Nephron (organoid): Measurements from ENCODE around the gene BAIAP3.

Experiments used
- H3K27ac Mint-ChIP-seq, 3 experiments: 2 replicates each; pipeline ENCODE4 v1.8.0; 2020; ENCODE audit warnings: mixed read lengths in 3 of 3, mild to moderate bottlenecking in 2 of 3, moderate library complexity in 1 of 3
- H3K27me3 Mint-ChIP-seq: 2 replicates; pipeline ENCODE4 v1.8.0; 2021; ENCODE audit warnings: low read depth, mild to moderate bottlenecking, moderate library complexity, mixed read lengths
- H3K36me3 Mint-ChIP-seq: 2 replicates; pipeline ENCODE4 v1.8.0; 2020; ENCODE audit warnings: low read depth, mixed read lengths
- H3K4me1 Mint-ChIP-seq: 2 replicates; pipeline ENCODE4 v1.8.0; 2020; ENCODE audit warnings: mixed read lengths
- H3K4me3 Mint-ChIP-seq, 3 experiments: 2 replicates each; pipeline ENCODE4 v1.8.0; 2020; ENCODE audit warnings: mild to moderate bottlenecking in 3 of 3, mixed read lengths in 3 of 3, moderate library complexity in 2 of 3
- H3K9me3 Mint-ChIP-seq: 2 replicates; pipeline ENCODE4 v1.8.0; 2020; ENCODE audit warnings: mixed read lengths
- CTCF ChIP-seq, 3 experiments: fragments of 200-600 bp; sonication (generic); IDR thresholded peaks; one replicate each; pipeline ENCODE4 v1.5.0; 2021; ENCODE audit warnings: antibody characterized with exemption in 3 of 3; ENCODE audit not compliant: unreplicated experiment in 3 of 3

The BAIAP3 gene

GRCh38 chr16:1299868-1300203 lies 33.6 kb upstream of the BAIAP3 start:
- Mint-ChIP-seq H3K9me3 (no peaks in the 10 kb centered on the region), H3K27ac (peak overlapping the region in 2 of 3 experiments; percentile 75 to 81), H3K4me1 (peaks cover 13% of the 10 kb centered on the region), H3K36me3 (no peaks in the 10 kb centered on the region), H3K4me3 (peak overlapping the region in 2 of 3 experiments; percentile 27 to 36), H3K27me3 (peaks cover 58% of the 10 kb centered on the region)
- no peak for TF ChIP-seq CTCF (IDR thresholded peaks at IDR 0.05; ENCODE audit: unreplicated experiment in 3 of 3)

- Mint-ChIP-seq H3K27me3 (peaks cover 51% of the 10 kb centered on the region), H3K4me1 (peaks cover 13% of the 10 kb centered on the region), H3K4me3 (no peak overlapping the region), H3K27ac (no peak overlapping the region), H3K36me3 (no peaks in the 10 kb centered on the region), H3K9me3 (no peaks in the 10 kb centered on the region)
- peak; percentile 81 to 92 (median 86) for TF ChIP-seq CTCF (IDR thresholded peaks at IDR 0.05; ENCODE audit: unreplicated experiment in 3 of 3)
Measured at GRCh38 chr16:1300664-1301476, 32.6 kb upstream of the BAIAP3 start.

GRCh38 chr16:1301562-1301961 lies 31.9 kb upstream of the BAIAP3 start:
- Mint-ChIP-seq H3K27me3 (peaks cover 50% of the 10 kb centered on the region), H3K36me3 (no peaks in the 10 kb centered on the region), H3K9me3 (no peaks in the 10 kb centered on the region), H3K4me3 (peak overlapping the region in 2 of 3 experiments; percentile 17 to 40), H3K4me1 (peaks cover 13% of the 10 kb centered on the region), H3K27ac (no peak overlapping the region)
- TF ChIP-seq CTCF (IDR thresholded peaks at IDR 0.05; ENCODE audit: unreplicated experiment in 3 of 3), result no peak

GRCh38 chr16:1305823-1306222 lies 27.6 kb upstream of the BAIAP3 start:
- H3K9me3 Mint-ChIP-seq, result no peaks in the 10 kb centered on the region
- H3K4me1 Mint-ChIP-seq, result peaks cover 9% of the 10 kb centered on the region
- no peak for TF ChIP-seq CTCF (IDR thresholded peaks at IDR 0.05; ENCODE audit: unreplicated experiment in 3 of 3)
- H3K4me3 Mint-ChIP-seq, result no peak overlapping the region
- H3K27ac Mint-ChIP-seq, result no peak overlapping the region
- H3K36me3 Mint-ChIP-seq, result no peaks in the 10 kb centered on the region
- peaks cover 18% of the 10 kb centered on the region for H3K27me3 Mint-ChIP-seq

- Mint-ChIP-seq H3K9me3 (no peaks in the 10 kb centered on the region), H3K36me3 (no peaks in the 10 kb centered on the region), H3K4me3 (peak overlapping the region; percentile 56 to 77 (median 73)), H3K27ac (peak overlapping the region in 2 of 3 experiments; percentile 69 to 79), H3K27me3 (peaks cover 18% of the 10 kb centered on the region), H3K4me1 (peaks cover 14% of the 10 kb centered on the region)
- no peak for TF ChIP-seq CTCF (IDR thresholded peaks at IDR 0.05; ENCODE audit: unreplicated experiment in 3 of 3)
Measured at GRCh38 chr16:1306334-1306733, 27.1 kb upstream of the BAIAP3 start.
